HG02970 (cell line): ENCODE results near the gene ADD1.

Source experiments
- ATAC-seq: cut with Tn5 transposase; IDR thresholded peaks from one replicate; pipeline ENCODE4 v1.9.1; 2021; ENCODE audit warnings: mild to moderate bottlenecking, moderate library complexity, moderate number of reproducible peaks; ENCODE audit not compliant: unreplicated experiment, low FRiP score

Gene ADD1

DNA sequence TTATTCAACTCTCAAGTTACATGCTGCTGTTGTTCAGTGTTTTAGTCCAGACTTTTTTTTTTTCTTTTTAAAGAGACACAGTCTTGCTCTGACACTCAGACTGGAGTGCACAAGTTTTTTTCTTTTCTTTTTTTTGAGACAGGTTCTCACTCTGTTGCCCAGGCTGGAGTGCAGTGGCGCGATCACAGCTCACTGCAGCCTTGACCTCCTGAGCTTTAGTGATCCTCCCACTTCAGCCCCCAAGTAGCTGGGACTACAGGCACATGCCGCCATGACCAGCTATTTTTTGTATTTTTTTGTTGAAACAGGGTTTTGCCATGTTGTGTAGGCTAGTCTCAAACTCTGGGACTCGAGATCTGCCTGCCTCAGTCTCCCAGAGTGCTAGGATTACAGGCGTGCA is 11.9 kb downstream of the ADD1 start:
- no peak for ATAC-seq

GRCh38 chr4:2856266-2856665 is 12.6 kb downstream of the ADD1 start:
- no peak for ATAC-seq

DNA sequence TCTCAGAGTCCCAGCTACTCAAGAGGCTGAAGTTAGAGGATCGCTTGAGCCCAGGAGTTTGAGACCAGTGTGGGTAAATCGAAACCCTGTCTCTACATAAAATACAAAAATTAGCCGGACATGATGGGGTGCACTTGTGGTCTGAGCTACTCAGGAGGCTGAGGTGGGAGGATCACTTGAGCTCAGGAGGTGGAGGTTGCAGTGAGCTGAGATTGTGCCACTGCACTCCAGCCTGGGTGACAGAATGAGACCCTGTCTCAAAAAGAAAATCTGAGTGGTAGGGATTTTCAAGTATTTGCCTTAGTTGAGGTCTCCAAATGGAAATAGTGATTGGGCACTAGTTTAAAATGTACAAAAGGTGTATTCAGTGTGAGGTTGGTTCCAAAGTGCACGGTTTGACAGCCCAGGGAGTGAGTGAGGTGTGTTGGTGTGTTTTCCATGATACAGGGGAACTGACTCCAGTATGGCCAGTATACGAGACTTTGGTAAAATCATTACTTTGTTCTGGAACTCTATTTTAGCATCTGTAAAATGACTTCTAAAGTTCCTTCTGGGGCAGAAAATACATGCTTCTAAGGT is 13.8 kb downstream of the ADD1 start:
- no peak for ATAC-seq

DNA sequence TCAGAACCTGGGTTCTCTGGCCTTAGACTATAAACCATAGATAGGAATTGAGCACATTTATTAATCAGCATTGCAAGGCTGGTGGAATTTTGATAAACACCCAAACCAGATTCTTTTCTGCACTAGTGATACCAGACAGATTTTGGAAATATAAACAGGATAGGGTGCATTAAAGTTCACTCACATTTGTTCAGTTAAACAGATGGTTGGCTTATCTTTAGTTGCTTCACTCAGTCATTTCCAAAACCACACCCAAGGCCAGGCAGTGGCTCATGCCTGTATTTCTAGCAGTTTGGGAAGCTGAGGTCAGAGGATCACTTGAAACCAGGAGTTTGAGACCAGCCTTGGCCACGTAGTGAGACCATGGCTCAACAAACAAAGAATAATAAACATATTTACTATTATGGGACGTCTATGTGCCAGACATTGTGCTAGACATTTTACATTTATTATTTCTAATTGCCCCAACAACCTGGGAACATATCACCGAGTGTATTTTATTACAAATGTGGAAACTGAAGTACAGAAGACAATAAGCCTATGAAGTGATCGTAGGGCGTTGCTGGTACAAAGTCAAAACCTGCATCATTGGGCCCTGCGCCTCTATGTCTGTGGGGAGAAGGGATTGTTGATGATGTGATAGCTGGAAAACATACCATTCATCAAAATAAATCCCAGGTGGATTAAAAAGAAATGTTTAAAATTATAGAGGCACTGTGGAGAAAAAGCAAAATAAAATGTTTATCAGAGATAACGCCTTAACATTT is 15.0 kb downstream of the ADD1 start:
- no peak for ATAC-seq

- ATAC-seq, result no peak
Measured at GRCh38 chr4:2859514-2859913, 15.9 kb downstream of the ADD1 start.

DNA sequence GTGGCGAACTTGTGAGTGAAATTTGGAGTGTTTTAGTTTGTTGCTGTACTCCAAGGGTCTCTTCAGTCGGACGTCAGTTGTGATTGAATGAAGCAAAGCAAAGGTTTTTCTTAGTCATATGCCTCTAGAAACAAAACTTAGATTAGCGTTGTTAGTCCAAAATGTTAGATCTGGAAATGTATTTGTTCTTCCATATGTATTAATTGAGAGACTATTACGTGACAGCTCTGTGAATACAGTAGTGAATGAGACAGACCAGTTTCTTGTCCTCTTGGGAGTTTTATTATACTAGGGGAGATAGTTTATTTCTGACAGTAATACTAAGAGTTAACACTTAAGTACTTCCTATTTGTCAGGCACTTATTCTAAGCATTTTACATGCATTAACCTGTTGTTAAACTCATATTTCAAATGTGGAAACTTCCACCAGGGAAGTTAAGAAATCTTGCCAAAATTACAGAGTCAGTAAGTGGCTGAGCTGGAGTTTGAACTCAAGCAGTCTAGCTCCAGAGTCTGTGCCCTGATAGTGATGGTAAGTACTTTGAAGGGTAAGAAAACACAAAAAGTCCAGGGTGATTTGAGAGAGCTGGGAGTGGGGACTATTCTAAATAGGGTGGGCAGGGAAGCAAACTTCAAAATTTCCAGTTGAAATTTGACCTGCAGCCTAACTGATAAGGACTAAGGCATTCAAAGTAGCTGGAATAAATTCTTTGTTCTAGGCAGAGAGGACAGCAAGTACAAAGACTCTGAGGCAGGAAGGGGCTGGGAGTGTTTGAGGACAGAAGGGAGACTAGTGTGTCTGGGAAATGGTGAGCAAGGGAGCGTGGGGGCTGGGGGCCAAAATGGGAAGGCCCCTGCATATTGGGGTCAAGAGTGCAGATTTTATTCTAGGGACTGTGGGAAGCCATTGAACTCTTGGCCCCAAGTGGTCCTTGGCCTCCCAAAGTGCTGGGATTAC is 17.0 kb downstream of the ADD1 start:
- ATAC-seq, result no peak

- no peak for ATAC-seq
Measured at GRCh38 chr4:2861631-2862436, 18.2 kb downstream of the ADD1 start.

DNA sequence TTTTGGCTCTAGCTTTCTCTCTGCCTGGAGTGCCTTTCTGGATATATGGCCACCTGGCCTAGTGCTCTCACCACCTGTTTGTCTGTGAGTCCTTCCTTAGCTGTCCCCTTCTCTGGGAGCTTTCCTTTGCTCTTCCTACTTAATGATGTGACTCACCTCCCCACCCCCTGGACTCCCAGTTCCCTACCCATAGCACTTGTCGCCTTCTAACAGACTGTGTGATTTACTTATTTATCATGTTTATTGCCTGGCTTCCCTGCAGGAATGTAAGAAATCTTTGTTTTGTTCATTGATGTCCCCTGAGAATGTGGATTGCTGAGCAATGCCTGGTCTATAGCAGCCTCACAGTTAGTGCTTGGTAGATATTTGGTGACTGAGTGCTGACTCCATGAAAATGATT is 18.9 kb downstream of the ADD1 start:
- no peak for ATAC-seq

- no peak for ATAC-seq
Measured at GRCh38 chr4:2863649-2864048, 20.0 kb downstream of the ADD1 start.

DNA sequence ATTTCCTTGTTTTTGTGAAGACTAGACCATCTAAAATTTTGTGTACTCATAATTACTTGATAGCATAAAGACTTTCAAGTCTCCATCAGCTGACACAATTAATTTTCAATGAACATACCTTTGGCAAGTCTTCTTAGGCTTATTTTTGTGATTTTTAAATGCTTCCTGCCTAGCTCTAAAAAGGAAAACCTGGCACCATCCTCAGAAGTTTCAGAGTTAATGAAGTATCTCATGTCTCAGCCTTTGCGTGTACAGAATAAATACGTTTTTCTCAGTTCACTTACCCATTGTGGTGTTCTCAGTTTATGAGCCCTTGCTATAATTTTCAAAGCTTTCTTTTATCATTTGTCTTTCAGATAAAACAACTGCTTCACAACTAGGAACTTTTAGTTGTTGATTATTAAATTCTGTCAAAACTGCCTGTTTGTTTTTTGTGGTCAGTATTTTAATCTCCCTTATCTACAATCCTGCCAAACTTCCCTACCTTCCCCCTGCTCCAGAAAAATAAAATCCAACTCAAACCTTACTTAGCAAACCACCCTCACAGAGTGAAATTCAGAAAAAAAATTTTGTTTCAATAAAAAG is 21.6 kb downstream of the ADD1 start:
- ATAC-seq, result no peak

DNA sequence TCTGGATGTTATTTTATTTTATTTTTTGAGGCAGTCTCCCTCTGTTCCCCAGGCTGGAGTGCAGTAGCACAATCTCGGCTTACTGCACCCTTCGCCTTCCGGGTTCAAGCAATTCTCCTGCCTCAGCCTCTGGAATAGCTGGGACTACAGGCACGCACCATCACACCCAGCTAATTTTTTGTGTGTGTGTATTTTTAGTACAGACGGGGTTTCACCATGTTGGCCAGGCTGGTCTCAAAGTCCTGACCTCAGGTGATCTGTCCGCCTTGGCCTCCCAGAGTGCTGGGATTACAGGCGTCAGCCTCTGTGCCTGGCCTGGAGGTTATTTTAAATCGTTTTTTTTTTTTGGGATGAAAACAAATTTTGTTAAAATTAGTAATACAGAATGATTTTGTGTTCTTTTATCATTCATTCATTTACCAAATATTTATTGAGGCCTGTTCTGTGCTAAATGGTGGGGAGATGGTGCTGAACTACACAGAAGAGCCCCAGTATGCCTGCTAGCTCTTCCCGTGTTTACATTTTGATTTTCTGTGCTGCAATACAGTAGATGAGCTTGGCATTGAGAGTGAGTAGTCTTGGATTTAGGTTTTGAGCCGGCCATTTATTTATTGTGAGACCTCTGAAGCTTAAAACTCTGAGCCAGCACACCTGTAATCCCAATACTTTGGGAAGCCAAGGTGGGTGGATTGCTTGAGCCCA is 22.7 kb downstream of the ADD1 start:
- no peak for ATAC-seq

GRCh38 chr4:2866891-2867290 is 23.2 kb downstream of the ADD1 start:
- ATAC-seq, result no peak

GRCh38 chr4:2867758-2868491 is 24.3 kb downstream of the ADD1 start:
- ATAC-seq, result no peak

- ATAC-seq, result no peak
Measured at GRCh38 chr4:2868877-2869487, 25.3 kb downstream of the ADD1 start.

- no peak for ATAC-seq
Measured at GRCh38 chr4:2869659-2870058, 26.0 kb downstream of the ADD1 start.

- ATAC-seq, result no peak
Measured at GRCh38 chr4:2870082-2870481, 26.4 kb downstream of the ADD1 start.

GRCh38 chr4:2871466-2871865 is 27.8 kb downstream of the ADD1 start:
- no peak for ATAC-seq

DNA sequence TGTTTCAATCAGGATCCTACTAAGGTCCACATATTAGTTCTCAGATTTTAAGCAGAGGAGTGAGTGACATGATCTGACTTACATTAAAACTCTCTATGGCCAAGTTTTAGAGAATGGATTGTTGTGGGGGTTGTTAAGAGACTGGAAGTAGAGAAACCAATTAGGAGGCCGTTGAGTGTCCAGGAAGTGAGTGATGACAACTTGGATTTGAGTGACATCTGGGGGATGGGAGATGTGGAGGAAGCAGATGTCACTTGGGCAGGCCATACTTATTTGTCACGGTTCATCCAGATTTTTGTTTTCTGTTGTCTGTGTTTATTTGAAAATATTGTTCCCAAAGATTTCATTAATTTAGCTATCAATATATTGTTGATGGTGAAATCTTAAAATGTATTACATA is 28.3 kb downstream of the ADD1 start:
- ATAC-seq, result no peak
